GM18870 (cell line): ENCODE results near the gene HOXB2.

Experiments used
- ATAC-seq: cut with Tn5 transposase; IDR thresholded peaks from one replicate; pipeline ENCODE4 v1.9.1; 2021; ENCODE audit warnings: moderate library complexity; ENCODE audit not compliant: unreplicated experiment

The HOXB2 gene

DNA sequence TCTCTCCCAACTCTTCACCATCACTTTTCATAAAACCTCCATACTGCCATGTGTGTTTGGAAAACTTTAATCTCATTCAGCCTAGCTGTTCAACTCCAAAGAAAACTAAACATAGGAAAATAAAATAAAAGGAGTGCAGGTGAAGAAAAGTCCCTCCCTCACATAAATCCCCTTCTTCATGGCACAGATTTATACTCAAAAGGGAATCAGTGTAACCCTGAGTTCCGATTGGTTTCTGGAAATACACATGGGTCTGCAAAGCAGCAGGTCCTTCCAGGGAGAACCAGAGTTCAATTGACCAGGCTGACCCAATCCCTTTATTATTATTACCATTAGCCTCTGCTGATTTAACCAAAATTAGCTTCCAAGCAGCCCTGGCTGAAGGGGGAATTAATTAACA, 8.9 kb upstream of the HOXB2 start:
- no peak for ATAC-seq

DNA sequence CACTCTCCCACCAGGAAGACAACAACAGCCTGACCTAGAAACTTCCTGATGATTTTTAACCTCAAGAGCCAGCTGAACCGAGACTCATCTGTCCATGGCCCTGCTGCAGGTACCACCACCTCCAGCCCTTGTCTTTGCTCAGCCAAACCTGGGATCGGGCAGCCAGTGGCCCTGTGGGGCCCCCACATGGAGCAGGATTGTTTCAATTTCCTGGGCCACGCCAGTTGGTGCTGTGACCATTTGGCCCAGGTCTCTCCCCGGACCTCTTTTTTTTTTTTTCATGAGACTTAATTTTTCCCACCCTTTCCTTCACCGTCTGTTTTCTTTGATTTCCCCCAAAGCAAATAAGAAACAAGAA, 8.3 kb upstream of the HOXB2 start:
- no peak for ATAC-seq

DNA sequence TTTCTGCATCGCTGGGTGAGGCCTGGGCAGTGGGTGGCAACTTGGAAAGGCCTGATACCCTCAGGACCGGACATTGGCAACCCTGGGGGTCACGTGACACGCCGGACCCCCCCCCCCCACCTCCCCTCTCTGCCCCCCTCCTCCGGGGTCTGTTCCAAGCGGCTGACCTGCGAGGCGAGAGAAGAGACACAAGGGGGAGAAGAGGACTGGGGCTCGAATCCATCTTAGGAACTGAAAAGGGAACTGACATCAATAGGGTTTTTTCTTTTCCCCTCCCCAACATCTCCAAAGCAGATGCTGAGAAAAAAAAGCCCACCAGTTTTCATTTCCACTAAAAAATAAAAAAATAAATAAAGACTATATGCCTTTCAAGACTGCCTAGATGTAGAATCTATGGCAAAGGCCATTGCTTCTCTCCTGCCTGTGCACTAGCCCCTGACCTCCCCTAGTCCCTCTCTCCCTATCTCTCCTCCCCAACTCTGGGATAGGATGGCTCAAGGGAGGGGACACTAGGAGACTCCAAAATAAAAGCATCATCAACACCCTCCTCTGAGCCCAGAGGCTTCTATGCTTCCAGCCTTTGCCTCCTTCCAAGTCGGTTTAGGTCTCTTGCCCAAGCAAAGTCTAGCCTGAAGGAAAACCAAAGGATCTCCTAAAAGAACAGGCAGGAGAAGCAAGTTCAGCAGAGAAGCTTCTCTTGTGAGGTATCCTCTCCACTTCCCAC, 7.7 kb upstream of the HOXB2 start:
- no peak for ATAC-seq

DNA sequence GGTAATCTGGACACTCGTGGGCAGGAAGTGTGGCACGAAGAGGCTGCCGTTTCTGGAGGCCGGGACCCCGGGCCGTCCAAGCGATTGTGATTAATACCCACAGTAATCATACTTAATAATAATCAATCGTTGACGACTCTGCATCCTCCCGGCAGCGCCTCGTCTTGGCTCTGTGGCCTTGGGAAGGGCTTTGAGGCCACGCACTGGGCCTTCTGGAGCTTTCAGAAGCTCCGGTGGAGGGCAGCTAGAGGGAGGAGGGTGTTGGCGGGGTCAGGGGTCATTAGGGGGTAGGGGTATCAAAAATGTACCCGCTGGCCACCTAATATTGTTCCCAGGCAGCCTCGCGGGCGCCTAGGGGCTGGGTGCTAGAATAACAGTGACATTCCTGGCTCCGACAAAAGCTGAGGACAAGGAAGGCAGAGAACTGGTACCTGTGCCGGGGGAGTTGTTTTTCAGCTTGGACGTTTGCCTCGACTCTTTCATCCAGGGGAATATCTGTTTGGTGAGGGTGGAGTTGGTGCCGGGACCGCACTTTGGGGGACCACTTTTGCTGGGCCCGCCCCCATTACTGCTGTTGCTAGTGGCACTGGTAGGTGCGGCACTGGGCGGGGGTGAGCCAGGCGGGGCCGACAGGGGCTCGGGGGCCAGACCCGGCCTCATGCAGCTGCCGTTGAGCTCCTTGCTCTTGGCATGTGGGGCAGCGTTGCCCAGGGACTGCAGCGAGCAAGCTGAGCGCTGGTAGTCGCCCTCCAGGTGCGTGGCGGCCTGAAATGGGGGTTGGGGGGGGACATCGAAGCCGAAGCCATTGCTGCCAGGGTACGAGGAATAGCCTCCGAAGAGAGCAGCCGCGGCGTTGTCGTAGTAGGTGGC, 6.9 kb upstream of the HOXB2 start:
- no peak for ATAC-seq

- no peak for ATAC-seq
Observed at GRCh38 chr17:48551214-48551555, 6.3 kb upstream of the HOXB2 start.

- ATAC-seq: no peak
Observed at GRCh38 chr17:48550502-48551213, 5.7 kb upstream of the HOXB2 start.

DNA sequence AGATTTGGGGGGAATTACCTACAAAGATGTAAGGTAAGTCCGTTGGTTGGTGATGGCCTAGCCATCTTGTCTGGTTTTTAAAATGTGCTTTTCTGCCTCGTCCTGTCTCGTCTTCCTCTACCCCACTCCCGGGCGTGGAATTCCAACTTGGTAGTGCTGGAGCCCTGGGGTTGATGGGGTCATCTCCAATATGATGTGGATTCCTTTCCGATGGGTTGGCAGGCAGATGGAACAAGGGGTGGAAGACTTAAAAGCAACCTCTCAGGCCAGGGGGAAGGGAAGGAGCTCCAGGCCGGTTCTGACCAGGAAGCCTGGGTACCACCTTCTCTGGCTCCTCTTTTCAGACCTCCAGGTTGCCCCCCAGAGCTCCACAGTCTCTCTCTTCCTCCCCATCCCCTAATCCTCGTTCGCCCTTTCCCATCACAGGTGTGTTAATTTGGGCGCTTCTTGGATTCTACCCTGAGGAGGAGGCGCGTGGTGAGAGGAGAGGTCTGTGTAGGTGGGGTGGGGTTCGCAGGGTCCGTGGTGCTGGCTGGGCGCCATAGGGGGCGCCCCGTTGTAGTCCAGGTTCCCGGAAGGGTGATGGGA, 5.1 kb upstream of the HOXB2 start:
- ATAC-seq: no peak

- no peak for ATAC-seq
Observed at GRCh38 chr17:48549281-48549630, 4.3 kb upstream of the HOXB2 start.

DNA sequence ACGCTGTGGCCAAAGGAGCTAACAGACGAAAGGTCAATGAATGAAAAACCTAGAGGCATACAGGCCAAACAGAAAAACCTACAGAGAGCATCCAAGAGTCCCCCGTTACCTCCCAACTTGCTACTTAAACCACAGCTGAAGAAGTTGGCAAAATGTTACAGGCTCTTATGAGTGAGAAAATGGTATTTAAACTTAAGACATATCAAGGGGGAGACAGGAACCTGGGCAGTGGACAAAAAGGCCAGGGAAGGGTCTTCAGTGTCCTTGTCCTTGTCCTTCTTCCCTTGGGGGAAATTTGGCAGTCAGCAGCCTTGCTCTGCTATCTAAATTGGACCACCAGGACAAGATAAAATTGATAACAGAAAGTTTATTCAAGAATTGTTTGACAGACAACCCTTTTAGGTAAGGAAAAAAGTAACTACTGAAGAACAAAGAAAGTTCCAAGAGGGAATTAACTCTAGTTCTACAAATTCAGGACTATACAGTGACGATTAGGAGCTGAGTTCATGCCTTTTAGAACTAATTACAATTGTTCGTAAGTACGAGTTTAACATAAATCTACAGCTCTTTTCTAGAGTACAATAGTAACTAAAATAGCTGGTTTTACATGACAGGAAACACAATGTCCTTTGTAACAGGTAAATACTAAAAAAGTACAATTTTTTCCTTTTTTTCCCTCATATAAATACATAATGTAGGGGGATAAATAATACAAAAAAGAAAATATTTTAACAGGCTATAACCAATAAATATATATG, 3.8 kb upstream of the HOXB2 start:
- no peak for ATAC-seq

DNA sequence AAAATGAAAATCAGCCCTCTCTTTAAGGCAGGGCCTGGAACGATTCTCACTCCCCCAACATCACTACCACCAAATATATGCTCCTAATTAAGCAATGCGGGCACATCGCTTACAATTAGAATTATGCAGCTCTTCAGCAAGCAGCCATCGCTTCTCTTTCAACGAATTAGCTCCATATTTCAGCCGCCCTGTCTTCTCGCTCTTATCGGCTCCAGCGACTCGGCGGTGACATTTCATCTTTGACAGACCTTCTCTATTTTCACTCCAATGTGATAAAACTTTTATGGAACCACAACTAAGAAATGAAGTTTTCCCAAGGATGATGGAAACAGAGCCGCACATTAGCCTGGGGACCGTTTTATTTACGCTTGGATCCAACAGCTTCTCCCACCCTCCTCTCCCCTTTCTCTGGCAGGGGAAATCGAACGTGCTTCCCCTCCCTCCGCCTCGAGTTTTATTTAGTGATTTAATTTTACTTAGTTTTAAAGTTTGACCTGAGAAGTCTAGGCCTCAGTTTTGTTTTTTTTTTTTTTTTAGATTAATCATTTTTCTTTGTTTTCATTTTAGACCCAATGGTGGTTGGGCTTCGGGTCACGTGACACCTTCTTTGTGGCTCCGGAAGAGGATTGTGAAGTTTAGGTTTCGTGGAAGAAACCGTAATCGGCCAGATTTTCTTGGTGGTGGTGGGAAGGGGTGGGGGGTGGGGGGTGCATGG, 3.1 kb upstream of the HOXB2 start:
- ATAC-seq: no peak

- no peak for ATAC-seq
Observed at GRCh38 chr17:48546924-48547807, 2.3 kb upstream of the HOXB2 start.

DNA sequence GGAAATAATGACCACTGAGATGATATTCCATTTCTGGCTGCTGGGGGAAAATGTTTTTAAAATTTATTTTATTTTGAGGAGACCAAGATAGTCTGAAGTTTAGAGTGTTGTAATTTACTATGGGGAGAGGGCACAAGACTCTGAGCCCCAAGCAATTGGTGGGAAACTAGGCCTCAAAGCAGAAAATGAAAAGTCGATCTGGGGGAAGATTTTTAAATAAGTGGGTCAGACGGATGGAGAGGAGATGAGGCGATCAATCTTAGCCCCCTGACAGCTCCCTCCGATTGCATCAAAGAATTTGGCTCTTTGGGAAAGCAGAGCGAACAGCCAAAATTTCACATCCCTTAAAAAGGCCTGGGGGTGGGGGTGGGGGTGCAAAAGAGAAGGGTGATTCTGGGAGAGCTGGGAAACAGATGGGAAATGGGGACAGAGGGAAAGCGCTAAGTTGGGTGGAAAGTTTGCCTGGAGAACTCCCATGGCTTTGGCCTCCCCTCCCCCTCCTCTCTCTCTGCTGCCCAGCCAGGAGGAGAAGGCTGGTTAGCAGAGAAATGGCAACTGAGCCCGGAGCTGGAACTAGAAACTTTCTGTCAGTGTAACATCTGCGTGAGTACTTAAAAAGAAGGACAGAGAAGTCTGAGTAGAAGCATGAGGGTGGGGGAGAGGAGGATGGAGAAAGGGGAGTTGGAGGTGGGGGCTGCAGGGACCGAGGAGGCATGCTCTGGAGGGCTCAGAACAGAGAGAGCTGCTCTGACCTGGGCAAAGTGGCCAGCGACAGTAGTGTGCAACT, 1.4 kb upstream of the HOXB2 start:
- no peak for ATAC-seq

- ATAC-seq: no peak
Observed at GRCh38 chr17:48545539-48545938, 630 bp upstream of the HOXB2 start.

GRCh38 chr17:48544349-48545021, 424 bp downstream of the HOXB2 start:
- no peak for ATAC-seq

GRCh38 chr17:48543854-48544348, 1.0 kb downstream of the HOXB2 start:
- ATAC-seq: no peak

DNA sequence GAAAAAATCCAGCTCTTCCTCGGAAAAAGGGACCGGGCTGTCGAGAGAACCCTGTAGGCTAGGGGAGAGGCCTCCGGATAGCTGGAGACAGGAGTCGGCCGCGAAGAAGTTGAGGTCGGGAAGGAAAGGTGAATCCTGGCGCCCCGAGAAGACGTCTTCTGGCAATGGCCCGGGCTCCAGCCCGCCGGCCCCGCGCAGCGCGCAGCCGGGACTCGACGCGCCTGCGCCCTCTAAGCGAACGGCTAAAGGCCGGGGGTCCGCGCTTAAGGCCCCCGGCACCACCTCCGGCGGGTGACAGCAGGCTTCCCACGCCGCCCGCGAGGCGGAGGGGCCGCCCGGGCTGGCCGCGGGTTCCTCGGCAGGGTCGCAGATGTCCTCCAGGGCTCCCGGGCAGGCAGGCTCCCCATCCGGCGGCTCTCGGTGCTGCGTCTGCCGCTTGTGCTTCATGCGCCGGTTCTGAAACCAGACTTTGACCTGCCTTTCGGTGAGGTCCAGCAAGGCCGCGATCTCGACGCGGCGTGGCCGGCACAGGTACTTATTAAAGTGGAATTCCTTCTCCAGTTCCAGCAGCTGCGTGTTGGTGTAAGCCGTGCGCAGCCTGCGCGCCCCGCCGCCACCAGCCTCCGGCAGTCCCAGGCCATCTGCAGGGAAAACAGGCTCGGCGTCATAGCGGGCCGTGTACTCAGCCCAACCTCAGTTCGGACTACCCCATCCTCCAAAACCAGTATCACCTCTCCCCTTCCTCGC, 1.6 kb downstream of the HOXB2 start:
- ATAC-seq: no peak

DNA sequence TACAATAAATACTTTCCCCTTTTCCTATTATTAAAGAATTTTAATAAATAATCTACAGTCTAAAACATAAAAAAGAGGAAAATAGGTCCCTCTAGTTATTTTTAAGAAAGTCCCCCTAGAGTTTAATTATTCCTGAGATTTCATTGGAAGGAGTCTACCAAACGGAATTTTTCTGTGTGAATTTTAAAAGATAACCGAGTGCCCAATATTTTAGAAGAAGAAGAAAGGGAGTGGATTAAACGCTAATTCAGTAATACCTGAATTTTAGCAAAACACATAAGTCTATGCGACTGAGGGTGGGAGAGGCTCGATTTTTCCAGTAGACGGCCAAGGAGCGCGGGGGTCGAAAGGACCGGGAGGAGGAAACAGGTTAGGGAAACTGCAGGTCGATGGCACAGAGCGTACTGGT, 2.2 kb downstream of the HOXB2 start:
- ATAC-seq: no peak
